ENCODE results near the gene MORN4. TPM values are rescaled to one million over a fixed set of nuclear protein-coding genes. Genes with fewer than 3 reads are reported as not detected.
"Not testable (repeated sequence)": the region's sequence is repeated elsewhere in the genome, so short reads cannot be mapped to it uniquely, and the experiment has no call there.

MORN4 gene
- total and polyA plus RNA-seq, 2 donors = 2.0 to 4.7 TPM

DNA sequence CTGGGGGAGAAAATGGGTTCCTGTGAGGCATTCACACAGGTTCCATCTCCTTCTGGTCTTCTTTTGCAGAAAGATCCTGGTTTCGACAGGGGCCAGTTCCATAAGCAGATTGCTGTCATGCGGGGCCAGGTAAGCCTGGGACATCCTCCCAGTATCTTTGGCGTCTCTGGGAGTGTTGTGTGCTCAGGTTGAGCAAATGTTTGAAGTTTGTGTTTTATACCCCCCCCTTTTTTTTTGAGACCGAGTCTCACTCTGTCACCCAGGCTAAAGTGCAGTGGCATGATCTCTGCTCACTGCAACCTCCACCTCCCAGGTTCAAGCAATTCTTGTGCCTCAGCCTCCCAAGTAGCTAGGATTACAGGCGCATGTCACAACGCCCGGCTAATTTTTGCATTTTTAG, 33.7 kb upstream of the MORN4 start:
- H3K27me3 ChIP-seq (ENCODE audit: control insufficient read depth in 2 of 2, insufficient read depth in 1 of 2, low read length in 1 of 2) = no peaks in the 10 kb centered on the region
- no peak for DNase-seq (ENCODE audit: low read depth in 6 of 9, low spot score in 9 of 9)
- peaks cover 29 to 41% of the 10 kb centered on the region in 2 donors for H3K36me3 ChIP-seq (ENCODE audit: control insufficient read depth in 2 of 2, insufficient read depth in 2 of 2, low read length in 1 of 2)

DNA sequence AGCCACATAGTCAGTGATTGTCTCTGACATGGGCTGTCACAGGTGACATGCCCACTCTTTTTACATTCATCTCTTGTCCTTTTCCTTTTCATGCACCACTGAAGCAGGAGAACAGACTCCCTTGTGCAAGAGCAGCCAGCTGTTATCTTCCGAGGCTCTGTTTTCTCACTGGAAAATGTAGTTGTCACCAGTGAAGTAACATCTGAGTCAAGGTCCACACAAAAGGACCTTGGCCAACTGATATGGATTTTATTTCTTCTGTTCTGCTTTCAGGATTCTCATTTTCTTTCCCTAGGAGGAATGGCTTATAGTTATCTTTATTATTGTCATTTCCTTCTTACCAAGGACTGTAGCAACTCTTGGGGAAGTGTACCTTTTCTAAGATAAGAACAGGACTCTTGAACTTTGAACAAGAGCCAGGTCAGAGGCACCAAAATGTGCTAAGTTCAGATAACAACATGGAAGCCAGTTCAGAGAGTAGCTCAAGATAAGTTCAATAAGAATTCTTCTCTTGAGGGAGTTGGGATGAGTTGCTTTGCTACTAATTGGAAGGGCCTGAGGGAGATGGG, 31.1 kb upstream of the MORN4 start:
- H3K4me1 ChIP-seq (ENCODE audit: control insufficient read depth in 2 of 2, insufficient read depth in 2 of 2, low read length in 2 of 2) = no peaks in the 10 kb centered on the region
- H3K36me3 ChIP-seq (ENCODE audit: control insufficient read depth in 2 of 2, insufficient read depth in 2 of 2, low read length in 1 of 2) = peaks cover 29 to 37% of the 10 kb centered on the region in 2 donors
- 93% methylated on average over 1 of the region's 1 CpG for WGBS
- H3K4me3 ChIP-seq (ENCODE audit: low read length in 2 of 2) = no peak overlapping the region
- H3K9me3 ChIP-seq (ENCODE audit: control insufficient read depth in 2 of 2, insufficient read depth in 1 of 2, low read length in 1 of 2) = no peaks in the 10 kb centered on the region
- no peak for DNase-seq (ENCODE audit: low read depth in 6 of 9, low spot score in 9 of 9)
- H3K27ac ChIP-seq (ENCODE audit: low read depth in 1 of 2, low read length in 1 of 2) = no peak overlapping the region
- no peaks in the 10 kb centered on the region for H3K27me3 ChIP-seq (ENCODE audit: control insufficient read depth in 2 of 2, insufficient read depth in 1 of 2, low read length in 1 of 2)

More for the DNA sequence above, 33.7 kb upstream of the MORN4 start:
- Histone ChIP-seq H3K4me3 (ENCODE audit: low read length in 2 of 2) (no peak overlapping the region), H3K27ac (ENCODE audit: low read depth in 1 of 2, low read length in 1 of 2) (no peak overlapping the region), H3K9me3 (ENCODE audit: control insufficient read depth in 2 of 2, insufficient read depth in 1 of 2, low read length in 1 of 2) (no peaks in the 10 kb centered on the region), H3K4me1 (ENCODE audit: control insufficient read depth in 2 of 2, insufficient read depth in 2 of 2, low read length in 2 of 2) (no peaks in the 10 kb centered on the region)
- 97% methylated on average over 7 of the region's 7 CpGs for WGBS

DNA sequence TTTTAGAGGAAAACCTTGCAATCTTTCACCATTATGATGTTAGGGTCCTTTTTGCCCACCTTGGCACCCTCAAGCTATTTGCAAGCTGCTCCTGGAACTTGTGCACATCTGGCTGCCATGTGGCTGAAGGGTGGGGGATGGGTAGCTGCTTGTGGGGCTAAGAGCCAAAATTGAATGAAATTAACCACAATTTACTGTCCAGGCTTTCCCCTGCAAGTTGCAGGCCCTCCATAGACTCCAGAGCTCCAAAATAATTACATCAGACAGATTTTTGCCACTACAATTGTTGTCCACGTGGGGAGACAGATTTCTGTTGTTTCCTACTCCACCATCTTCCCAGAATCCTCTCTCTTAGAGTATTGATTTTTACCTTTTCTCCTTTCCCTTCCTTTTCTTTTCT, 26.3 kb upstream of the MORN4 start:
- Histone ChIP-seq H3K36me3 (ENCODE audit: control insufficient read depth in 2 of 2, insufficient read depth in 2 of 2, low read length in 1 of 2) (peaks cover 22 to 23% of the 10 kb centered on the region in 2 donors), H3K9me3 (ENCODE audit: control insufficient read depth in 2 of 2, insufficient read depth in 1 of 2, low read length in 1 of 2) (no peaks in the 10 kb centered on the region), H3K4me1 (ENCODE audit: control insufficient read depth in 2 of 2, insufficient read depth in 2 of 2, low read length in 2 of 2) (no peaks in the 10 kb centered on the region), H3K4me3 (ENCODE audit: low read length in 2 of 2) (no peak overlapping the region), H3K27me3 (ENCODE audit: control insufficient read depth in 2 of 2, insufficient read depth in 1 of 2, low read length in 1 of 2) (no peaks in the 10 kb centered on the region), H3K27ac (ENCODE audit: low read depth in 1 of 2, low read length in 1 of 2) (no peak overlapping the region)
- DNase-seq (ENCODE audit: low read depth in 6 of 9, low spot score in 9 of 9) = no peak
- WGBS = 100% methylated on average over 1 of the region's 1 CpG

DNA sequence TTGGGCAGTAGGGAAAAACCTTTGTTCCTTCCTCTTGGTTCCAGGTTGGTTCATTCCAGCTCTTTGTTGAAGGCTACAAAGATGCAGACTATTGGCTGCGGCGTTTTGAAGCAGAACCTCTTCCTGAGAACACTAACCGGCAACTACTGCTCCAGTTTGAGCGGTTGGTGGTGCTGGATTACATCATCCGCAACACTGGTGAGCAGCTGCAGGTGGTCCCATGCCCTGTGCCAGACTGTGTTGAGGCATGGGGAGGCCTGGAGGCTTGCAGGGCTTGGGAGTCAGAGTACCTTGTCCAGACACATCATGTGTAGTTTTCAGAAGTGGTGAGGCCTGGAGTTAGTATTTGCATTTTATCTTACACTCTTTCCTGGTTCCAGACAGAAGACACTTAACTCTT, 23.5 kb upstream of the MORN4 start:
- no peak for DNase-seq (ENCODE audit: low read depth in 6 of 9, low spot score in 9 of 9)
- peaks cover 24 to 32% of the 10 kb centered on the region in 2 donors for H3K36me3 ChIP-seq (ENCODE audit: control insufficient read depth in 2 of 2, insufficient read depth in 2 of 2, low read length in 1 of 2)
- no peaks in the 10 kb centered on the region for H3K27me3 ChIP-seq (ENCODE audit: control insufficient read depth in 2 of 2, insufficient read depth in 1 of 2, low read length in 1 of 2)
- WGBS = 99% methylated on average over 5 of the region's 5 CpGs
- no peaks in the 10 kb centered on the region for H3K9me3 ChIP-seq (ENCODE audit: control insufficient read depth in 2 of 2, insufficient read depth in 1 of 2, low read length in 1 of 2)
- no peak overlapping the region for H3K4me3 ChIP-seq (ENCODE audit: low read length in 2 of 2)
- H3K4me1 ChIP-seq (ENCODE audit: control insufficient read depth in 2 of 2, insufficient read depth in 2 of 2, low read length in 2 of 2) = no peaks in the 10 kb centered on the region
- H3K27ac ChIP-seq (ENCODE audit: low read depth in 1 of 2, low read length in 1 of 2) = no peak overlapping the region

DNA sequence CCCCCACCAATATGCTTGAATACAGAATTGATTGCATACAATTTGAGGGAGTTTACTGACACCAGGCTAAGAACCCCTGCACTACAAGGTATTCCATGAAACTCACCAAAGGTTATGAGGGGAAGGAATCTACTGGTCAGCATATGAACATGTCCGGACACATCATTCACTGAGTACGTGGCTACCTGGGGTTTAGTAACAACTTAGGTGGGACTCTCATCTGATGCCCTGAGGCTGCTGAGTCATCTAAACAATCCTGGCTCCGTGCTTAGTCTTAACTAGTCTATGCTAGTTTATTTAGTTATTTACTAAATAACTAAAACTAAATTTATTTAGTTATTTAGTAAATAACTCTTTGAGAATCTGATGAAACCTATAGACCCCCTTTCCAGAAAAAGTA, 18.5 kb upstream of the MORN4 start:
- peaks cover 34 to 37% of the 10 kb centered on the region in 2 donors for H3K36me3 ChIP-seq (ENCODE audit: control insufficient read depth in 2 of 2, insufficient read depth in 2 of 2, low read length in 1 of 2)
- H3K4me3 ChIP-seq (ENCODE audit: low read length in 2 of 2) = no peak overlapping the region
- H3K27ac ChIP-seq (ENCODE audit: low read depth in 1 of 2, low read length in 1 of 2) = no peak overlapping the region
- H3K9me3 ChIP-seq (ENCODE audit: control insufficient read depth in 2 of 2, insufficient read depth in 1 of 2, low read length in 1 of 2) = no peaks in the 10 kb centered on the region
- DNase-seq (ENCODE audit: low read depth in 6 of 9, low spot score in 9 of 9) = no peak
- no peaks in the 10 kb centered on the region for H3K27me3 ChIP-seq (ENCODE audit: control insufficient read depth in 2 of 2, insufficient read depth in 1 of 2, low read length in 1 of 2)
- no peaks in the 10 kb centered on the region for H3K4me1 ChIP-seq (ENCODE audit: control insufficient read depth in 2 of 2, insufficient read depth in 2 of 2, low read length in 2 of 2)
- 96% methylated on average over 3 of the region's 3 CpGs for WGBS

DNA sequence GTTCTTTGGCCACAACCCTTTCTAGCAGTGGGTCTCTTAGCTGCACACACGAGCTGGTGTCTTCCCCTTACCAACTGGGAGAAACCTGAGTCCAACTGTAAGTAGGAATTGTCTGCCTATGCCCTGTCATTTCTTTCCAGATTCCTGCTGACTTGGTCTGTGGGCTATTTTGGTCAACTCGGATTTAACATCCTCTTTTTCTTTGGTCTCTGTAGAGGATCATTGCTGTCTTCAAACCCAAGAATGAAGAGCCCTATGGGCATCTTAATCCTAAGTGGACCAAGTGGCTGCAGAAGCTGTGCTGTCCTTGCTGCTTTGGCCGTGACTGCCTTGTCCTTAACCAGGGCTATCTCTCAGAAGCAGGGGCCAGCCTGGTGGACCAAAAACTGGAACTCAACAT, 17.4 kb upstream of the MORN4 start:
- Histone ChIP-seq H3K36me3 (ENCODE audit: control insufficient read depth in 2 of 2, insufficient read depth in 2 of 2, low read length in 1 of 2) (peaks cover 28 to 30% of the 10 kb centered on the region in 2 donors), H3K4me1 (ENCODE audit: control insufficient read depth in 2 of 2, insufficient read depth in 2 of 2, low read length in 2 of 2) (no peaks in the 10 kb centered on the region), H3K9me3 (ENCODE audit: control insufficient read depth in 2 of 2, insufficient read depth in 1 of 2, low read length in 1 of 2) (no peaks in the 10 kb centered on the region), H3K27me3 (ENCODE audit: control insufficient read depth in 2 of 2, insufficient read depth in 1 of 2, low read length in 1 of 2) (no peaks in the 10 kb centered on the region), H3K4me3 (ENCODE audit: low read length in 2 of 2) (no peak overlapping the region), H3K27ac (ENCODE audit: low read depth in 1 of 2, low read length in 1 of 2) (no peak overlapping the region)
- DNase-seq (ENCODE audit: low read depth in 6 of 9, low spot score in 9 of 9) = no peak
- WGBS = 95% methylated on average over 3 of the region's 3 CpGs

DNA sequence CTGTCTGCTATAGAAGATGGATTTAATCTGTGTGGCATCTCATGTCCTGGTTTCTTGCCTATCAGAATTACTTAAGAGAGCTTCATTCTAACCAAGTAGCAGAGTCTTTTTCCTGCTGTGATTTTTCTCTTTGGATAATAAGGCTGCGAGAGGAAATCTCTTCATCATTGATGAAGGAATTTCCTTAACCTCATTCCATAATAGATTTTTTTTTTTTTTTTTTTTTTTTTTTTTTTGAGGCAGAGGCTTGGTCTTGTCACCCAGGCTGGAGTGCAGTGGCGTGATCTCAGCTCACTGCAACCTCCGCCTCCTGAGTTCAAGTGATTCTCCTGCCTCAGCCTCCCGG, 16.1 kb upstream of the MORN4 start:
- H3K4me3 ChIP-seq (ENCODE audit: low read length in 2 of 2); DNase-seq (ENCODE audit: low read depth in 6 of 9, low spot score in 9 of 9); H3K27me3 ChIP-seq (ENCODE audit: control insufficient read depth in 2 of 2, insufficient read depth in 1 of 2, low read length in 1 of 2); H3K27ac ChIP-seq (ENCODE audit: low read depth in 1 of 2, low read length in 1 of 2); H3K9me3 ChIP-seq (ENCODE audit: control insufficient read depth in 2 of 2, insufficient read depth in 1 of 2, low read length in 1 of 2); H3K4me1 ChIP-seq (ENCODE audit: control insufficient read depth in 2 of 2, insufficient read depth in 2 of 2, low read length in 2 of 2): not testable (repeated sequence)
- peaks cover 28 to 34% of the 10 kb centered on the region in 2 donors for H3K36me3 ChIP-seq (ENCODE audit: control insufficient read depth in 2 of 2, insufficient read depth in 2 of 2, low read length in 1 of 2)
- 98% methylated on average over 4 of the region's 4 CpGs for WGBS

DNA sequence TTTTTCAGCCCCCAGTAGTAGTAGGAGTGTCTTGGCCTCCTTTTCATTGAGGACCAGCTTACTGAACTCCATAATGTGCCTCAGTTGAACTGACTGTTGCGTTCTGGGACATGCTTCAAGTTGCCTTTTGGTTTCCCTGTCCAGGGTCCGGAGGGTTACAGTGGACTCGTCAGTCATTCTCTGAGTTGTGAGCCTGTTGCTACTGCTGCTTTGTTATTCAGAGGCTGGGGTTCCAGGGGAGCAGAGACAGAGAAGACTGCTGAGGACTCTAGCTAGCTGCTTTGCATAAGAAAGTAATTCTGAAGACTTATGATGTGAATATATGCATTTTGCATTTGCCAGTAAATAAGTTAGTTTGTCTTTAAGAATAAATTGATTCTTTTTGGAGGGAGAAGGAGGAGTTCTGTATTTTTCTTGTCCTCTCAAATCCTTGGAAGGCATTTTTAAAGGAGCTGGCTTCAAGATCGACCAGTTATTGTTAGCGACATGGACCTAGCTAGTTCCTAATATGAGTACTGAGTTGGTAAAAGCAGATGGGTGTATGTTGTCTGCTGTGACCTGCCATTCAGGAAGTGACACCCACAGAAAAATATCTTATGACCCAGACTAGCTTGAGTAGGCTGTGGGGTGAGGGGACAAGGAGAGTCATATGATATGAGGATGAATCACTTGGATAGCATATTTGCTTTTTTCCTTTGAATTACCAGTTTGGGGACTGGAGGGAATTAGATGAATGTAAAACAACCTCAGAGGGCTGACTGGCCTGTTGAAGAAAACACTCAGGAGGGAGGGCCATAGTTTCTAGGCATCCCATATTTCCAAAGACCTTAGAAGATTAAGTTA, 15.5 kb upstream of the MORN4 start:
- H3K4me1 ChIP-seq (ENCODE audit: control insufficient read depth in 2 of 2, insufficient read depth in 2 of 2, low read length in 2 of 2) = no peaks in the 10 kb centered on the region
- no peaks in the 10 kb centered on the region for H3K9me3 ChIP-seq (ENCODE audit: control insufficient read depth in 2 of 2, insufficient read depth in 1 of 2, low read length in 1 of 2)
- no peak overlapping the region for H3K4me3 ChIP-seq (ENCODE audit: low read length in 2 of 2)
- H3K36me3 ChIP-seq (ENCODE audit: control insufficient read depth in 2 of 2, insufficient read depth in 2 of 2, low read length in 1 of 2) = peaks cover 31 to 34% of the 10 kb centered on the region in 2 donors
- H3K27me3 ChIP-seq (ENCODE audit: control insufficient read depth in 2 of 2, insufficient read depth in 1 of 2, low read length in 1 of 2) = no peaks in the 10 kb centered on the region
- peak overlapping the region in 1 of 2 donors; percentile 46 for H3K27ac ChIP-seq (ENCODE audit: low read depth in 1 of 2, low read length in 1 of 2)
- DNase-seq (ENCODE audit: low read depth in 6 of 9, low spot score in 9 of 9) = peak in 1 of 9 donors; percentile 28
- 97% methylated on average over 5 of the region's 5 CpGs for WGBS

DNA sequence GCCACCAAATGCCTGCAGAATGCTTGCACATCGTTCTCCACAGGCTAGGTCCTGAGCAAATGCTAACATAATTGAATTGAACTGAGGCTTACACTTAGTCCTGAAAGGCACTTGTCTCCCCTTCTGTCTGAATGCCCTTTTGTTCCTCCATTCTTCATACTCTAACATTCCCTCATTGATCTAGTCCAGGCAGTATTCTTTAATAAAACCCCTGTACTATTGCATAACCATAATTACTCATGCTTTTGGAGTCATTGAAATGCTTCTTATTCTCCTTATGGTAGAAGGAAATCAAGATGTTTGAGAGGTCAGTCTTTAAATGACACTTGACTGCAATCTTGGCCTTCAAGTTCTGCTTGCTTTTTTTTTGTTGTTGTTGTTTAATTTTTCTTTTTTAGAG, 14.3 kb upstream of the MORN4 start:
- Histone ChIP-seq H3K27me3 (ENCODE audit: control insufficient read depth in 2 of 2, insufficient read depth in 1 of 2, low read length in 1 of 2) (no peaks in the 10 kb centered on the region), H3K9me3 (ENCODE audit: control insufficient read depth in 2 of 2, insufficient read depth in 1 of 2, low read length in 1 of 2) (no peaks in the 10 kb centered on the region), H3K36me3 (ENCODE audit: control insufficient read depth in 2 of 2, insufficient read depth in 2 of 2, low read length in 1 of 2) (peaks cover 26 to 29% of the 10 kb centered on the region in 2 donors), H3K4me3 (ENCODE audit: low read length in 2 of 2) (no peak overlapping the region), H3K4me1 (ENCODE audit: control insufficient read depth in 2 of 2, insufficient read depth in 2 of 2, low read length in 2 of 2) (no peaks in the 10 kb centered on the region), H3K27ac (ENCODE audit: low read depth in 1 of 2, low read length in 1 of 2) (no peak overlapping the region)
- no peak for DNase-seq (ENCODE audit: low read depth in 6 of 9, low spot score in 9 of 9)
- 100% methylated on average over 1 of the region's 1 CpG for WGBS

All from thymus (tissue), 11 donors.